Mucosa of stomach (tissue), 1 donor: ENCODE data around the gene VAC14.

Experiments used
- H3K27me3 ChIP-seq: one replicate; pipeline ENCODE4 v1.7.0; 2013; ENCODE audit warnings: mild to moderate bottlenecking, low read length; ENCODE audit not compliant: control insufficient read depth, insufficient read depth
- H3K36me3 ChIP-seq: one replicate; pipeline ENCODE4 v1.7.0; 2013; ENCODE audit warnings: low read length; ENCODE audit not compliant: control insufficient read depth, insufficient read depth
- H3K4me1 ChIP-seq: one replicate; pipeline ENCODE4 v1.7.0; 2013; ENCODE audit warnings: mild to moderate bottlenecking, low read length; ENCODE audit not compliant: control insufficient read depth, insufficient read depth
- H3K4me3 ChIP-seq: one replicate; pipeline ENCODE4 v1.7.0; 2013; ENCODE audit warnings: low read length
- H3K9ac ChIP-seq: one replicate; pipeline ENCODE4 v1.7.0; 2013; ENCODE audit warnings: mild to moderate bottlenecking, low read length, moderate library complexity
- H3K9me3 ChIP-seq: one replicate; pipeline ENCODE4 v1.7.0; 2013; ENCODE audit warnings: mild to moderate bottlenecking, low read length, moderate library complexity; ENCODE audit not compliant: control insufficient read depth
- donor health status: Pancreatic carcinoma.

The VAC14 gene

DNA sequence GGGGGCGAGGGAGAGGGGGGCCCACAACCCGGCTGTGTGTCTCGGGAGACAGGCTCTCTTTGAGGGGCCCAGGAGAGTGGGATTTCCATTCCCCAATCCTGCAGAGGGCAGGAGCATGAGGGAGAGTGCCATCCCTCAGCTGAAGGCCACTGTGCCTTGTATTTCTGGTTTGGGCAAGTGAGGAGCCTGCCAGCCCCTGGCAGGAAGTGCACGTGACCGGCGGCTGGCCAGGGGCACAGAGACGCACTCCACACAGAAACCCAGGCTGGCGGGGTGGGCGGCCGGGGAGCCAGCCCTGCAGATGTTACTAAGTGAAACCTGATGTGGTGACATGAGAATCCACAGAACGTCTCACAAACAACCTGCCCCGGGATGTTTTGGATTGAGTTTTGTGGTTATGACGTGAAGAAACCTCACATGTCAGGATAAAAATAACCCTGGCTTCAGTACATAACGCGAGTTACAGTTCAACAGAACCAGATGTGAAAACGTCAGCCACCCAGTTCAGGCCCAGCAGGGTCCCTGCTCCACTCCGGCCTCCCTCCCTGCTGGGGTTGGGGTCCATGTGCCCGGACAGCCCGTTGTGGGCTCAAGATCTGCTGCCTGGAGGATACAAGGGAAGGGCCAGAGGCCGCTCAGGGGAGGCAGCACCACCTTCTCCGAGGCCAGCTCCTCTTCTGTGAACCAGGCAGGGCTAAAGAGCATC, 63.4 kb downstream of the VAC14 start:
- Histone ChIP-seq H3K4me3 (no peak overlapping the region), H3K4me1 (peaks cover 20% of the 10 kb centered on the region), H3K27me3 (no peaks in the 10 kb centered on the region)

DNA sequence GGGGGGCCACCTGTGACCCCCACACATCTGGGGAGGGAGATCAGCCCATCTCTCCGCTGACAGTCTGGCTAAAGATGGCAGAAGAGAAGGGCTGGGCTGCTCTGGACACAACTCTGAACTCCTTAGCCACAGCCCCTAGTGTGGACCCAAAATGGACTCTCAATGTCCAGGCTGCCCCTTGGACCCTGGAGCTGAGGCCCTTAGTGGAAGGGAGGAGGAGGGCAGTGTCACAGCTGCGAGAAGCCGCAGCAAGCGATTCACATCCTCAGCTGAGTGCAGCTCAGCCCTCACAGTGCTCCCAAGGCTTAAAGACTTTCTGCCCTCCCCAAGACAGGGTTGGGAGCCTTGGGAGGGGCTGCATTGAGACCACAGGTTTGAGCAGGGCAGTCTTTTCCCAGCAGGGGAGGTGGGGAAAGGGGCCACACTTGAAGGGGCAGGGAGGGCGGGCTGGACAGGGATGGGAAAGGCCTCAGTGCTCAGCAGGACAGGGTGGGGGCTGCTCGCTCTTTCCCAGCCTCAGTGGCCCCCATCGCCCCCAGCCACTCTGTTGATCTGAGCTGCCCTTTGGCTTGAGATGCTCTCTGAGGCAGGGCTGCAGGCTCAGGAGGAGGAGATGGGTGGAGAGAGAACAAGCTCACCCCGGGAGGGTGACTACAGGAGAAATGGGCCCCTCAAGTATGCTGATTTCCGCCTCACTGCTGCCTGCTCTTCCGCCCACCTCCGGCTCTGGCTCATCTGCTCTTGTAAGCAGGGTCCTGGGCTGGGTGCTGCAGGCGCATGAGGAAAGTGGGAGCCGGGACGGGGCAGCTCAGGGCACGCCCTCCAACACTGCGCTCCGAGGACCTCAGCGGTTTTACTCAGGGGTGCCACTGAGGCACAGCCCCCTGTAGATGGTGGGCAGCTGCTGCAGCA, 64.2 kb downstream of the VAC14 start:
- Histone ChIP-seq H3K9me3 (no peaks in the 10 kb centered on the region), H3K27me3 (no peaks in the 10 kb centered on the region), H3K36me3 (no peaks in the 10 kb centered on the region), H3K9ac (no peak overlapping the region), H3K4me1 (peaks cover 20% of the 10 kb centered on the region), H3K4me3 (no peak overlapping the region)

More for the DNA sequence above, 63.4 kb downstream of the VAC14 start:
- Histone ChIP-seq H3K9ac (no peak overlapping the region), H3K9me3 (no peaks in the 10 kb centered on the region), H3K36me3 (no peaks in the 10 kb centered on the region)

DNA sequence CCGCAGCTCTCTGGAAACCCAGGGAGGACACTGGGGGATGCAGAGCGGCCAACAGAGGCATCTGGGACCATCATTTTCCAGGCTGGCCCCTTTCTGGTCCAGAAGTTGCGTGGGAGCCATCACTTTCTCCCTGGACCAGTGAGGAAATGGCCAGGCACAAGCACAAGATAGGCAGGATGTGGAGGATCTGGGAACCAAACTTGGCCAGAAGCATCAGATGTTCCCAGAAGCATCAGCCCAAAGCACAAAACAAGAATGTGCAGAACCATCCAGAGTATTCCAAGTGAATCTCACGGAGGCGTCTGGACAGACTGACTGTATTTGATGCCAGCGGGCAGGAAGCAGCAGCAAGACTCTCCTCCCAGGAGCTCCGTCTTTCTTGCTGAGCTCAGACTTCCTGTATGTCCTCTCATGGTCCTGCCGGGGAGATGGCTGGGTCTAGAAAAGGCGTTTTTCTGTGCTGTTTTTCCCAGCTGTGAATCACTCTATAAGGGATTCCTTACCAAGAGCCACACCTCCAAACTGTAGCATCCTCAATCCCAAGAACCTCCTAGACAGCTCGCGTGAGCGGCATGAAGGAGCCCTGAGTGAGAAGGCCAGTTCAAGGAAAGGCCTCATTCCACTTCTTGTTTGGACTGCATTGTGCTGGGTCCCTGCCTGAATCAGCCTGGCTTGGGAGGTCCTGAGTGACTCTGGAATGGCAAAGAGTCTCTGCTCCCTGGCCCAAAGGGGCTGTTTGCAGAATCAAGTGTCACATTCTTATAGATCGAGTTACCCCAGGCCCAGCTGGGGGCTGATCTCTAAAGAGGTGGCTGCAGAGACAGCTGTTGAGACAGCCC, 65.6 kb downstream of the VAC14 start:
- Histone ChIP-seq H3K36me3 (peaks cover 5% of the 10 kb centered on the region), H3K4me3 (no peak overlapping the region), H3K4me1 (peaks cover 20% of the 10 kb centered on the region), H3K9ac (no peak overlapping the region), H3K9me3 (no peaks in the 10 kb centered on the region), H3K27me3 (no peaks in the 10 kb centered on the region)

- Histone ChIP-seq H3K4me3 (no peak overlapping the region), H3K4me1 (peaks cover 20% of the 10 kb centered on the region), H3K9ac (no peak overlapping the region), H3K27me3 (no peaks in the 10 kb centered on the region), H3K9me3 (no peaks in the 10 kb centered on the region), H3K36me3 (peaks cover 5% of the 10 kb centered on the region)
Observed at GRCh38 chr16:70734522-70735095, 66.3 kb downstream of the VAC14 start.

GRCh38 chr16:70730944-70731343, 70.0 kb downstream of the VAC14 start:
- peaks cover 9% of the 10 kb centered on the region for H3K4me1 ChIP-seq
- peaks cover 5% of the 10 kb centered on the region for H3K36me3 ChIP-seq
- H3K4me3 ChIP-seq = no peak overlapping the region
- H3K9ac ChIP-seq = no peak overlapping the region
- no peaks in the 10 kb centered on the region for H3K9me3 ChIP-seq
- H3K27me3 ChIP-seq = no peaks in the 10 kb centered on the region

DNA sequence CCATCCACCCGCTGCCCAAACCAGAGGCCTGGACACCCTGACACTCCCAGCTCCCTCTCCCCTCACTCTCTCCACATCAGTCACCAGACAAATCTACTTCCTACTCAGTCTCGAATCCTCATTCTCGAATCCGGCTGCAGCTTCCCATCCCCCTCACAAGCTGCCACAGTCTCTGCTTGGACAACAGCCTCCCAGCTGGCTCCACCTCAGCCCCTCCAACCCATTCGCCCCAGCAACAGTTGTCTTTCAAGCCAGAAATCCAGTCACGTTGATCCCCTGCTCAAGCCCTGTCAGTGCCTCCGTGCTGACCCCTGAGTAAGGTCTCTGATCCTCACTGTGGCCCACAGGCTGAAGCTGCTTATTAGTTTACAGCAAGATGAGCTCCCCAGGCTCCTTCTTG, 70.9 kb downstream of the VAC14 start:
- Histone ChIP-seq H3K4me1 (peaks cover 12% of the 10 kb centered on the region), H3K4me3 (no peak overlapping the region), H3K27me3 (no peaks in the 10 kb centered on the region), H3K9ac (no peak overlapping the region), H3K9me3 (no peaks in the 10 kb centered on the region), H3K36me3 (peaks cover 5% of the 10 kb centered on the region)

GRCh38 chr16:70729292-70729691, 71.7 kb downstream of the VAC14 start:
- H3K9ac ChIP-seq = no peak overlapping the region
- H3K36me3 ChIP-seq = peaks cover 5% of the 10 kb centered on the region
- no peaks in the 10 kb centered on the region for H3K27me3 ChIP-seq
- peaks cover 14% of the 10 kb centered on the region for H3K4me1 ChIP-seq
- no peaks in the 10 kb centered on the region for H3K9me3 ChIP-seq
- no peak overlapping the region for H3K4me3 ChIP-seq

- Histone ChIP-seq H3K9me3 (no peaks in the 10 kb centered on the region), H3K36me3 (peaks cover 5% of the 10 kb centered on the region), H3K4me3 (no peak overlapping the region), H3K4me1 (peaks cover 14% of the 10 kb centered on the region), H3K9ac (no peak overlapping the region), H3K27me3 (no peaks in the 10 kb centered on the region)
Observed at GRCh38 chr16:70728150-70728549, 72.8 kb downstream of the VAC14 start.

GRCh38 chr16:70726892-70727361, 74.0 kb downstream of the VAC14 start:
- peaks cover 5% of the 10 kb centered on the region for H3K36me3 ChIP-seq

DNA sequence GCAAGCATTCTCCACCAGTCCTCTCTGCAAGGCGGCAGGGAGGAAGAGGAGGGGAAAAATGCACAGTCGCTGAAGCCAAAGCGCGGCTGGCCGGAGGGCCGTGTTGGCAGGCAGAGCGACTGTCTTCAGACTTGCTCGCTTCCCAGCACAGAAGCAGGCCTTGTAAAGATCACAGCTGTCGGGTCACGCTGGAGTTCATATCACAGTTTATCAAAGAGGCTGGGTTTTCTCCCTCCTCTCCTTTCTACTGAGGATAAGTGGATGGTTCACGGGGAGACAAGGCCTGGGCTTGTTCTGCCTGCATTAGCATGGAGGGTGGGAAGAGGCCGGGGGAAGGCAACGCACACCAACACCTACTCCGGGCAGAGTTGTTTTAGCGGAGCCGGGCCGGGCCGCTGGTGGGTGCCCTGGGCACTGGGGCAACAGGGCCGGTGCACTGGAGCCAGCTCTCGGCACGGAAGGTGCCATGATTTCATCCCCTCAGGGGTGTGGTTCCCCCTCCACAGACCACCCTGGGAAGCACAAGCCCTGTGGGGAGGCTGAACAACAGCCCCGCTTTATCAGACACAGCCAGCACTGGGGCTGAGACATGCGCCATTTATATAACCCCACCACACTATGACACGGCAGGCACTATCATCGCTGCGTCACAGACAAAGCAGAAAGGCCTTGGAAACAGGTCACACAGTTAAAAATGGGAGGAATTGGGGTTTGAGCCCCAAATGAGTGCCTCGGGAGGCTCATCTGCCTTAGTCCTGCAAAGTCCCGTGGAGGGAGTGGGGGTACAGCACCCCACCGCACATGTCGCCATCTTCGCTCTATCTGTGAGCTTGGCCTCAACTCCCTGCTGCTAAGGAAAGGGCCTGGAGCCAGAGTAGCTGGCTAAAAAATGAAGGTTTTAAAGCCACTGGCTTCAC, 74.8 kb downstream of the VAC14 start:
- Histone ChIP-seq H3K36me3 (peaks cover 5% of the 10 kb centered on the region), H3K9me3 (no peaks in the 10 kb centered on the region), H3K27me3 (no peaks in the 10 kb centered on the region), H3K9ac (no peak overlapping the region), H3K4me3 (no peak overlapping the region), H3K4me1 (peaks cover 14% of the 10 kb centered on the region)

More at GRCh38 chr16:70726892-70727361, 74.0 kb downstream of the VAC14 start:
- Histone ChIP-seq H3K4me1 (peaks cover 14% of the 10 kb centered on the region), H3K9me3 (no peaks in the 10 kb centered on the region), H3K27me3 (no peaks in the 10 kb centered on the region), H3K9ac (no peak overlapping the region), H3K4me3 (no peak overlapping the region)
